ENCODE results near the gene ACOXL.

ACOXL gene

GRCh38 chr2:110794390-110794789 is 62.0 kb downstream of the ACOXL start:
- TF ChIP-seq JUND (IDR thresholded peaks at IDR 0.05; ENCODE audit: low read depth) = no peak
- no peak for DNase-seq (ENCODE audit: low read depth in 1 of 2, low spot score in 1 of 2)
- in situ Hi-C loops (cut with HindIII; ENCODE audit: low pct_unique_long_range_greater_than_20kb, low sequenced_read_pairs) = no loop called here

GRCh38 chr2:110794951-110795350 is 62.6 kb downstream of the ACOXL start:
- no peak for TF ChIP-seq JUND (IDR thresholded peaks at IDR 0.05; ENCODE audit: low read depth)
- in situ Hi-C loops (cut with HindIII; ENCODE audit: low pct_unique_long_range_greater_than_20kb, low sequenced_read_pairs) = no loop called here
- no peak for DNase-seq (ENCODE audit: low read depth in 1 of 2, low spot score in 1 of 2)

- peak; percentile 49 to 74 for DNase-seq (ENCODE audit: low read depth in 1 of 2, low spot score in 1 of 2)
- in situ Hi-C loops (cut with HindIII; ENCODE audit: low pct_unique_long_range_greater_than_20kb, low sequenced_read_pairs) = no loop called here
- peak; percentile 45; the same call in 1 of the 2 replicates for TF ChIP-seq JUND (IDR thresholded peaks at IDR 0.05; ENCODE audit: low read depth)
These were observed 64.4 kb downstream of the ACOXL start for GRCh38 chr2:110796716-110797301.

GRCh38 chr2:110799376-110799775 is 67.0 kb downstream of the ACOXL start:
- DNase-seq (ENCODE audit: low read depth in 1 of 2, low spot score in 1 of 2) = no peak
- TF ChIP-seq JUND (IDR thresholded peaks at IDR 0.05; ENCODE audit: low read depth) = no peak
- in situ Hi-C loops (cut with HindIII; ENCODE audit: low pct_unique_long_range_greater_than_20kb, low sequenced_read_pairs) = no loop called here

- in situ Hi-C loops (cut with HindIII; ENCODE audit: low pct_unique_long_range_greater_than_20kb, low sequenced_read_pairs) = no loop called here
These were observed 68.4 kb downstream of the ACOXL start for GRCh38 chr2:110800611-110801402.

GRCh38 chr2:110802208-110802932 is 70.0 kb downstream of the ACOXL start:
- no peak for TF ChIP-seq JUND (IDR thresholded peaks at IDR 0.05; ENCODE audit: low read depth)
- in situ Hi-C loops (cut with HindIII; ENCODE audit: low pct_unique_long_range_greater_than_20kb, low sequenced_read_pairs) = no loop called here
- DNase-seq (ENCODE audit: low read depth in 1 of 2, low spot score in 1 of 2) = no peak

More at GRCh38 chr2:110800611-110801402, 68.4 kb downstream of the ACOXL start:
- no peak for DNase-seq (ENCODE audit: low read depth in 1 of 2, low spot score in 1 of 2)
- no peak for TF ChIP-seq JUND (IDR thresholded peaks at IDR 0.05; ENCODE audit: low read depth)

- TF ChIP-seq JUND (IDR thresholded peaks at IDR 0.05; ENCODE audit: low read depth) = no peak
- DNase-seq (ENCODE audit: low read depth in 1 of 2, low spot score in 1 of 2) = no peak
- in situ Hi-C loops (cut with HindIII; ENCODE audit: low pct_unique_long_range_greater_than_20kb, low sequenced_read_pairs) = no loop called here
These were observed 72.1 kb downstream of the ACOXL start for GRCh38 chr2:110804433-110804832.

GRCh38 chr2:110804915-110805314 is 72.5 kb downstream of the ACOXL start:
- in situ Hi-C loops (cut with HindIII; ENCODE audit: low pct_unique_long_range_greater_than_20kb, low sequenced_read_pairs) = no loop called here
- no peak for DNase-seq (ENCODE audit: low read depth in 1 of 2, low spot score in 1 of 2)
- TF ChIP-seq JUND (IDR thresholded peaks at IDR 0.05; ENCODE audit: low read depth) = no peak

GRCh38 chr2:110805894-110806452 is 73.6 kb downstream of the ACOXL start:
- in situ Hi-C loops (cut with HindIII; ENCODE audit: low pct_unique_long_range_greater_than_20kb, low sequenced_read_pairs) = no loop called here
- no peak for TF ChIP-seq JUND (IDR thresholded peaks at IDR 0.05; ENCODE audit: low read depth)
- DNase-seq (ENCODE audit: low read depth in 1 of 2, low spot score in 1 of 2) = no peak

GRCh38 chr2:110807522-110807921 is 75.1 kb downstream of the ACOXL start:
- in situ Hi-C loops (cut with HindIII; ENCODE audit: low pct_unique_long_range_greater_than_20kb, low sequenced_read_pairs) = no loop called here
- no peak for DNase-seq (ENCODE audit: low read depth in 1 of 2, low spot score in 1 of 2)

GRCh38 chr2:110810404-110810803 is 78.0 kb downstream of the ACOXL start:
- DNase-seq (ENCODE audit: low read depth in 1 of 2, low spot score in 1 of 2) = no peak
- TF ChIP-seq JUND (IDR thresholded peaks at IDR 0.05; ENCODE audit: low read depth) = no peak
- in situ Hi-C loops (cut with HindIII; ENCODE audit: low pct_unique_long_range_greater_than_20kb, low sequenced_read_pairs) = no loop called here

More at GRCh38 chr2:110807522-110807921, 75.1 kb downstream of the ACOXL start:
- TF ChIP-seq JUND (IDR thresholded peaks at IDR 0.05; ENCODE audit: low read depth) = no peak

- no peak for TF ChIP-seq JUND (IDR thresholded peaks at IDR 0.05; ENCODE audit: low read depth)
- in situ Hi-C loops (cut with HindIII; ENCODE audit: low pct_unique_long_range_greater_than_20kb, low sequenced_read_pairs) = no loop called here
These were observed 80.6 kb downstream of the ACOXL start for GRCh38 chr2:110812726-110813645.

More at GRCh38 chr2:110812726-110813645, 80.6 kb downstream of the ACOXL start:
- no peak for DNase-seq (ENCODE audit: low read depth in 1 of 2, low spot score in 1 of 2)
